C4-2B (cell line): ENCODE data around the gene ACP1.
"Not testable (repeated sequence)": the region's sequence is repeated elsewhere in the genome, so short reads cannot be mapped to it uniquely, and the experiment has no call there.

ENCODE experiments used
- H3K27ac ChIP-seq: fragments of 450-650 bp; 2 replicates; pipeline ENCODE4 v1.5.1; 2017
- CTCF ChIP-seq: fragments of 450-650 bp; conservative IDR thresholded peaks from 2 replicates; pipeline ENCODE4 v1.5.1; 2017; ENCODE audit warnings: mild to moderate bottlenecking
- ZFX ChIP-seq: fragments of 450-650 bp; IDR thresholded peaks from 2 replicates; pipeline ENCODE4 v1.6.1; 2017

ACP1 gene

GRCh38 chr2:313991-314390 is 49.2 kb downstream of the ACP1 start:
- TF ChIP-seq ZFX (no peak), CTCF (no peak)

GRCh38 chr2:314561-315336 is 50.0 kb downstream of the ACP1 start:
- H3K27ac ChIP-seq: no peak overlapping the region
- TF ChIP-seq ZFX (no peak), CTCF (no peak)

More at GRCh38 chr2:313991-314390, 49.2 kb downstream of the ACP1 start:
- H3K27ac ChIP-seq: no peak overlapping the region

GRCh38 chr2:315925-316324 is 51.2 kb downstream of the ACP1 start:
- H3K27ac ChIP-seq: not testable (repeated sequence)

GRCh38 chr2:316381-316780 is 51.6 kb downstream of the ACP1 start:
- no peak for TF ChIP-seq ZFX
- TF ChIP-seq CTCF: no peak
- no peak overlapping the region for H3K27ac ChIP-seq

GRCh38 chr2:317501-318424 is 53.0 kb downstream of the ACP1 start:
- no peak overlapping the region for H3K27ac ChIP-seq
- TF ChIP-seq ZFX (no peak), CTCF (no peak)

- no peak overlapping the region for H3K27ac ChIP-seq
- TF ChIP-seq ZFX: no peak
- no peak for TF ChIP-seq CTCF
Measured at GRCh38 chr2:319059-319600, 54.4 kb downstream of the ACP1 start.

- no peak for TF ChIP-seq ZFX
- no peak for TF ChIP-seq CTCF
Measured at GRCh38 chr2:320561-320960, 55.8 kb downstream of the ACP1 start.

More at GRCh38 chr2:320561-320960, 55.8 kb downstream of the ACP1 start:
- H3K27ac ChIP-seq: no peak overlapping the region
